Measurements from ENCODE around the gene MDP1.

Gene MDP1

GRCh38 chr14:24197056-24197450, 18.8 kb downstream of the MDP1 start:
- no peak for DNase-seq

GRCh38 chr14:24196071-24197055, 19.5 kb downstream of the MDP1 start:
- peak in 1 of 14 donors; percentile 32 for DNase-seq

GRCh38 chr14:24195186-24196070, 20.4 kb downstream of the MDP1 start, which contains the start of gene TM9SF1:
Gene TM9SF1, minus strand, starts transcription at chr14:24195441. Its CDS starts 422 bp downstream, at chr14:24195019.
- DNase-seq: peak in 13 of 14 donors; percentile 44 to 90 (median 72)

- DNase-seq: peak in 1 of 14 donors; percentile 43
These were observed 21.0 kb downstream of the MDP1 start for GRCh38 chr14:24194873-24195185.

- DNase-seq: no peak
These were observed 21.5 kb downstream of the MDP1 start for GRCh38 chr14:24194186-24194872.

- DNase-seq: no peak
These were observed 22.9 kb downstream of the MDP1 start for GRCh38 chr14:24192933-24193332.

GRCh38 chr14:24190416-24190815, 25.4 kb downstream of the MDP1 start:
- DNase-seq: no peak

- no peak for DNase-seq
These were observed 26.4 kb downstream of the MDP1 start for GRCh38 chr14:24189460-24189859.

GRCh38 chr14:24189059-24189375, 26.8 kb downstream of the MDP1 start:
- no peak for DNase-seq

- DNase-seq: peak; percentile 51 to 96 (median 88)
These were observed 27.4 kb downstream of the MDP1 start, which contains the start of gene IPO4 for GRCh38 chr14:24188251-24189058. Gene IPO4, minus strand, starts transcription at chr14:24188816. Its CDS starts 29 bp downstream, at chr14:24188787.

GRCh38 chr14:24187539-24187915, 28.3 kb downstream of the MDP1 start:
- no peak for DNase-seq

- no peak for DNase-seq
These were observed 28.9 kb downstream of the MDP1 start for GRCh38 chr14:24186831-24187538.

GRCh38 chr14:24185741-24186140, 30.1 kb downstream of the MDP1 start:
- no peak for DNase-seq

GRCh38 chr14:24185026-24185425, 30.8 kb downstream of the MDP1 start:
- DNase-seq: no peak

GRCh38 chr14:24184104-24184970, 31.5 kb downstream of the MDP1 start:
- no peak for DNase-seq

- DNase-seq: no peak
These were observed 32.8 kb downstream of the MDP1 start for GRCh38 chr14:24183014-24183481.

- DNase-seq: no peak
These were observed 33.6 kb downstream of the MDP1 start for GRCh38 chr14:24182110-24182882.

- DNase-seq: no peak
These were observed 34.3 kb downstream of the MDP1 start for GRCh38 chr14:24181371-24182077.
